GM18868 (cell line): ENCODE data around the gene XRRA1.
"Not testable (repeated sequence)": the region's sequence is repeated elsewhere in the genome, so short reads cannot be mapped to it uniquely, and the experiment has no call there.

Experiments
- ATAC-seq: cut with Tn5 transposase; IDR thresholded peaks from one replicate; pipeline ENCODE4 v1.9.1; 2021; ENCODE audit warnings: mild to moderate bottlenecking, moderate library complexity; ENCODE audit not compliant: unreplicated experiment

Gene XRRA1

DNA sequence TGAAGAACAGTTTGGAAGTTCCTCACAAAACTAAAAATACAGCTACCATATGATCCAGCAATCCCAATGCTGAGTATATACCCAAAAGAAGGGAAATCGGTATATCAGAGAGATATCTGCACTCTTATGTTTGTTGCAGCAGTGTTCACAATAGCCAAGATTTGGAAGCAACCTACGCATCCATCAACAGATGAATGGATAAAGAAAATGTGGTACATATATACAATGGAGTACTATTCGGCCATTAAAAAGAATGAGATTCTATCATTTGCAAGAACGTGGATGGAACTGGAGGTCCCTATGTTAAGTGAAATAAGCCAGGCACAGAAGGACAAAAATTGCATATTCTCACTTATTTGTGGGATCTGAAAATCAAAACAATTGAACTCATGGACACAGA lies 46.5 kb downstream of the XRRA1 start:
- no peak for ATAC-seq

DNA sequence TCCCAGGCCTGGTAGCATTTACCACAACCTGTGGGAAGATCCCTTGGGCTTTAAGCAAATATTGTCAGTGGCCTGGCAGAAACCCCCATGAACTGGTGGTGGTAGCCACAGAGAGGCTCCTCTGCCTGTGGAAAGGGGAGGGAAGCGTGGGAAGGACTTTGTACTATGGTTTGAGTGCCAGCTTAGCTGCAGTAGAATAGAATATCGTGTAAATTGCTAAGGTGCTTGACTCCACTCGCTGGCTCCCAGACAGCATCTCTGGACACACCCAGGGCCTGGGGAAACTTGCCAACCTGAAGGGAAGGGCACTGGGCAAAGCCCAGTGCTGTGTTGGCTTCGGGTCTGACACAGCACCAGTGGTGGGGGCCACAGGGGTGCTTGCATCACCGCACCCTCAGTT lies 52.6 kb downstream of the XRRA1 start:
- no peak for ATAC-seq

DNA sequence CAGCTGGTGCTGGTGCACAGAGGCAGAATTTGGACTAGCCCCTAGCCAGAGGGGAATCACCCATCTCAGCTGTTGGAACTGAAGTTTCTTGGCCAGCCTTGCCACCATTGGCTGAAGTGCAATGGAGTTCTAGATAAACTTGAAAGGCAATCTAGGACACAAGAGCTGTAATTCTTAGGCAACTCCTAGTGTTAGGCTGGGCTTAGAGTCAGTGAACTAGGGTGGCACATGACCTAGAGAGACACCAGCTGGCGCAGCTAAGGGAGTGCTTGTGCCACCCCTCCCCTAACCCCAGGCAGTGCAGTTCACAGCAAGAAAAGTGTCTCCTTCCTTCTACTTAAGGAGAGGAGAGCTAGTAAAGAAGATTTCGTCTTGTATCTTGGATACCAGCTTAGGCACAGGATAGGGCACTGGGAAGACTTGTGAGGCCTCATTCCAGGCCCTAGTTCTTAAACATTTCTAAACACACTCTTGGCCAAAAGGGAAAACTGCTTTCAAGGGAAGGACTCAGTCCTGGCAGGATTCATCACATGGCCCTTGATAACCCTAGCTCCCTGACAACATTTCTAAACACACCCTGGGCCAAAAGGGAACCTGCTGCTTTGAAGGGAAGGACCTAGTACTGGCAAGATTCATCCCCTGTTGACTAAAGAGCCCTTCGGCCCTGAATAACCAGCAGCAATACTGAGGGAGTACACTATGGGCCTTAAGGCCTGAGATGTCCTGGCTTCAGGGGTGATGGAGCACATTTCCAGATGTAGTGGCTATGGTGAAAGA lies 53.4 kb downstream of the XRRA1 start:
- ATAC-seq = no peak

DNA sequence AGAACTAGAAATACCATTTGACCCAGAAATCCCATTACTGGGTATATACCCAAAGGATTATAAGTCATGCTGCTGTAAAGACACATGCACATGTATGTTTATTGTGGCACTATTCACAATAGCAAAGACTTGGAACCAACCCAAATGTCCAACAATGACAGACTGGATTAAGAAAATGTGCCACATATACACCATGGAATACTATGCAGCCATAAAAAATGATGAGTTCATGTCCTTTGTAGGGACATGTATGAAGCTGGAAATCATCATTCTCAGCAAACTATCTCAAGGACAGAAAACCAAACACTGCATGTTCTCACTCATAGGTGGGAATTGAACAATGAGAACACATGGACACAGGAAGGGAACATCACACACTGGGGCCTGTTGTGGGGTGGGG lies 55.9 kb downstream of the XRRA1 start:
- not testable (repeated sequence) for ATAC-seq

DNA sequence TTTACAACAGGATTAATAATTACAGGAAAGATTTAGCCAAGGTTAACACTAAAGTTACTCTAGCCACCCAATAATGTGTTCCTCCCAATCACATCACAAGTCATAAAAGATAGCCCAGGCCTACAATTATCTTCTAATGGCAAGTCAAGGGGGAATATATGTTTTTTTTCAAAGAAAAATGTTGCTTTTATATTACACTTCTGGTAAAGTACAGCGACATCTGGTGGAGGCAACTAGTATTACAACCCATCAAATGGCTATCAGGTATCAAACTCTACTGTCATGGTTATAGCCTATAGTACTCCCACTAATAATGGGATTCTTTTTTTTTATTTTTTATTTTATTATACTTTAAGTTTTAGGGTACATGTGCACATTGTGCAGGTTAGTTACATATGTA lies 71.8 kb downstream of the XRRA1 start:
- ATAC-seq = no peak

DNA sequence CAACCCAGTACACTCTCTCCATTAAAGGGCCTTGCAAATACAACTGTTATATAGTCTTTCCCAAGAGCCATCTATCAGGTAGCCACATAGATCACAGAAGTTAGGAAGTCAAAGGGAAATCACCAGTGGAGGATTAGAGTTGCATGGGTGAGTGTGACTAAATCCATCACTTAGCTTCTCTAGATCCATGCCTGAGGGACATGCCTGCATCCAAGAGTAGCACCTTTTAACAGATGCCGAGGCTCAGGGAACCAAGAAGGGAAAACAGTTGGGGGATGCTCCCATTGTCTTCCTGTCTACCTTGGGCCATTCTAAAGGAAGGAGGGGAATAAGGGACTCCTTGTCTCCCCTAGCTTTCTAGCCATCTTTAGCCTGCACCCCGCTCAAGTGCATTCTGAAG lies 77.9 kb downstream of the XRRA1 start:
- ATAC-seq = no peak

DNA sequence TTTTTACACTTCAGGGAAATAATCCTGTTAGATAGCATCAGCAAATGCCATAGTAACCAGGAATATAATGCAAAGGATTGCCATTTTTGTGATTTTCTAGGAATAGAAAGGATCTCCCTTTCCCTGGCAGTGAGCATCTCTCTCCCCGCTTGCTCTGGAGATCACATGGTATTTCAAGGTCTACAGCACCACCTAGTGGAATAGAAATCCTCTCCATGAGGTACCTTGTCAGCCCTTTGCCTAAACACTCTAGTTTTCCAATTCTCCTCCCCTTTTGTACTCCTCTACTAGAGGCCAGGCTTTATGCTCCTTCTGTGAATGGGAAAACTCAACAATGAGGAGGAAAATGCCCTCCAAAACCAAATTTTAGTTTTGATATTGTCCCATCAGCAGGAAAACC lies 78.4 kb downstream of the XRRA1 start:
- no peak for ATAC-seq

DNA sequence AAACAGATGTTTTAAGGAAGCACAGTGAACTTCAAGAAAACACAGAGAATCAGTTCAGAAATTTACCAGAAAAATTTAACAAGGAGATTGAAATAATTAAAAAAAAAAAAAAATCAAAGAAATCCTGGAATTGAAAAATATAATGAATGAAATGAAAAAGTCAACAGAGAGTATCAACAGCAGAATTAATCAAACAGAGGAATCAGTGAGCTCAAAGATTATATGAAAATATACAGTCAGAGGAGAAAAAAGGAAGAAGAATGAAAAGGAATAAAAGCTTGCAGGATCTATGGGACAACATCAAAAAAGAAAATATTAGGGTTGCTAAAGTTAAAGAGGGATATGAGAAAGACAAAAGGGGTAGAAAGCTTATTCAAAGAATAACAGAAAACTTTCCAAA lies 82.3 kb downstream of the XRRA1 start:
- no peak for ATAC-seq

DNA sequence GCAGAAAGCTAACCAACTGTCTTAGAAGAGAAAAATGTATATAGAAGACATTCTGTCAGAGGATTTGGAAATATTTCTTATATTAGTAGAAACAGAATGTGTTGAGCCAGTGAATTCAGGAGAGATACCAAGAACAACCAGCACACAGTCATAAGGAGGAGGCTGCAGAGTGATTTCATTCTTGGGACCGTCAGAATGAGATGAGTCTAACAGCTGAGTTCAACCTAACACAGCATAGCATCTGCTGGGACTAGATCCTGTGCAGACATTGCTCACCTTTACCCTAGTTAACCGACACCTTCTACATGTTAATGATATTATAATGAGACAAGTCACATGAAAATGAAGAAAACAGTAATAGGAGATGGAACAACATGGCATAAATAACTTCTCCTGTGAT lies 85.5 kb downstream of the XRRA1 start:
- ATAC-seq = no peak

DNA sequence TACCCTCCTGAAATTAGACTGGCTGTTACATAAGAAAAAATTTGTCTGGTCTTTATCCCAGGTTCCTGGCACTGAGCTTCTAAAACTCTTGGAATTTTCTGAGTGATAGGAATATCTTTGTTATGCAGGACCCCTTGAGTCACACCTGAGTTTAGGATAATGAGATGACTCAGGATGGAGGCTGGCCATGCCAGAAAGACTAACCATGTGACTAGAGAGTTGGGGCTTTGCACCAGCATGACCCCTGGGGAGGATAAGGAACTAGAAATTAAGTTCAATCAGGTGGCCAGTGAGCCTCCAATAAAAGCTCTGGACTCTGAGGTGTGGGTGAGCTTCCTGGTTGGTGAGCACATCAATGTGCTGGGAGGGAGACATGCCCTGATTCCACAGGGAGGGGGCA lies 88.1 kb downstream of the XRRA1 start:
- no peak for ATAC-seq

DNA sequence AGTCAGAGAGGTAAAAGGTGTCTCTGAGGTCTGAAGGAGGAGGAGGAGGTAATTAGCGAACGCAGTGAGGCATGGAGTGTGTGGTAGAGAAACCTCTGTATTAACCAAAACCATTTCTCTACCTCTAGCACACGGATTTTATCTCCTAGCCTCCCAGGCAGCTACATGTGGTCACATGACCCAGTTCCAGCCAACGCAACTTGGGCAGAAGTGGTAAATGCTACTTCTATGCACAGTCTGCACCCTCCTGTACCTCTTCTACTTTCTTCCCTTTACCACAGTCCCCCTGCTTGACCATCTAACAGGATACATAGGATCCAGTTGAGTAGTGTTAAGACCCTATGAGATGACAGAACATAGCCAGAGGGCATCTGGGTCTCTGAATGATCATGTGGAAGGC lies 95.7 kb downstream of the XRRA1 start:
- no peak for ATAC-seq

DNA sequence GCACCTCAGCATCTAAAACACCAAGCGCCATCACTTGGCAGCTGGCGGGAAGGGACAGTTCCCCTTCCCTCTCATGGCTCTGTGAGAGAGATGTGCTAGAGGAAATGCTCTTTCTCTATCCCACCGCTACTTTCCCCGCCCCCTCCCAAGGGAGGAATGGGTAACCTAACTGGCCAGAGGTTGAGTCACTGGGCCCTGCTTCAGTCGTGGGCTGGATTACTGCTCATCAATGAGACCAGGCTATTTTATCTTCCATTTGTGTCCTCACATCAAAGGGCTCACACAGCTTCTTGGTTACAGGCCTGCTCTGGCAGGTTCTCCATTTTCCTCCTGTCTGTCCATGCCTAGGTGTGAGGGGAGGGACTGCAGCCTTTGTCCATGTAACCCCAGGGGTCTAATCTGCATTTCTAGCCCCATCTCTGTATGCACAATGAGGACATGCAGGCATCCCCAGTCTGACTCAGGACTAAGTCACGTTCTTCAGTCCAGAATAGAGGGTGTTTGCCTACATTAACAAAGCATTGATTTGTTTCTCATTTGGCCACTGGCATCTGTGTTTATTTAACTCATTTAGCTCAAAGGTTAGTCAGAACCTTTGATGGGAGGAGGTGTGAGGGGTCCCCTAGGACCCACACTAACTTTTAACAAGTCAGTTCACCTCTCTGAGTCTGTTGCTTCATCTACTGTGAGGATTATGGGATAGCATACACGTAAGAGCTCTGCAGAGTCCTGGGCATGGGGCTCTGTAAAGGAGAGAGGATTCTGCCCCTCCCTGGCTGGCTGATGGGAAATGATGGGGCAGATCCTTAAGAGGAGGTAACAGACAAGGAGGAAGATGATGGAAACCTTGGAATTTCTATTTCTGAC lies 99.1 kb downstream of the XRRA1 start:
- no peak for ATAC-seq

DNA sequence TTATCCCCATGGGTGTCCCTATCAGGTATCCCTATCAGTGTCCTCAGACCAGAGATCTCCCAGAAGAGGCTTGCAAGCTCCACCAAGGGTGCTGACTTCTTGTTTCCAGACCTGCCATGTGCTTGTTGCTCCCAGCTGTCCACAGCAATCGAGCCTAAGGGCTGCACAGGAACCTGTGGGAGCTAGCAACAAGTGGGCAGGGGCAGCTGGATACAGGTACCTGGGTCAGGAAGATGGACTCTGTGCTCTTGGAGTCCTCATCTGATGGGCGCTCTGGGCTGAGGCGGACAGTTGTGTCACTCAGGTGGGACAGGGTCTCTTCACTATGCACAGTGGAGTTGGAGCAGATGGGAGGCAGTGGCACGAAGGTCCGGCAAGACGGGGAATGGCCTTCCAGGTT lies 101.0 kb downstream of the XRRA1 start:
- no peak for ATAC-seq

DNA sequence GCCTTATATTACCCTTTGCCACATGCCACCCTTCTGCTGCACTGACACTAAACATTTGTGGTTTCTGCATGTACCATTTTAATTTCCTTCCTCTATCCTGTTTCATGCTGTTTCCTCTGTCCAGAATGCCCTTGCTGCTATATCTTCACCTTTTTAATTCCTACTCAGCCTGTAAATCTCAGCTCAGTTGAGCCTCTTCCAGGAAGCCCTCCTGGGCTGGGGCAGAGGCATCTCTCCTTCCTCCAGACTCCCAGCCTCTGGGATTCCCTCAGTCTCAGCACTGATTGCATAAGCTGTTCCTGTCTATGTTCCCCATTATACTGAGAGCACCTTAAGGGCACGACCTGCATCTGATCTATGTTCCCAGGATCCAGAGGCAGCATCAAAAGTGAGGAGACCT lies 101.5 kb downstream of the XRRA1 start:
- ATAC-seq = no peak

DNA sequence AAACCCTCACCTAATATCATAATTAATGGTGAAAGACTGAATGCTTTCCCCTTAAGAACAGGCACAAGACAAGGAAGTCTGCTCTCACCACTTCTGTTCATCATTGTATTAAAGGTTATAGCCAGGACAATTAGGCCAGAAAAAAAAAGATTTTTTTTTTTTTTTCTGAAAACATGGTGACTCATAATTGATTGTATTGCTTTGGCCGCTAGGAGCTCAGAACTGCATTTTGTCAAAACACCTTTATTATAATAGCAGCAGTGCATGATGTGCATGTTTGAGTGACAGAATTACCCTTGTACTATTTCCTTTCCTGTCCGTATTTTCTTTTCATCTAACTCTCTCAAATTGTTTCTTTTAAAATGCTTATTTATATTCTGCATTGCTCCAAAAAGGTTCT lies 102.1 kb downstream of the XRRA1 start:
- no peak for ATAC-seq

DNA sequence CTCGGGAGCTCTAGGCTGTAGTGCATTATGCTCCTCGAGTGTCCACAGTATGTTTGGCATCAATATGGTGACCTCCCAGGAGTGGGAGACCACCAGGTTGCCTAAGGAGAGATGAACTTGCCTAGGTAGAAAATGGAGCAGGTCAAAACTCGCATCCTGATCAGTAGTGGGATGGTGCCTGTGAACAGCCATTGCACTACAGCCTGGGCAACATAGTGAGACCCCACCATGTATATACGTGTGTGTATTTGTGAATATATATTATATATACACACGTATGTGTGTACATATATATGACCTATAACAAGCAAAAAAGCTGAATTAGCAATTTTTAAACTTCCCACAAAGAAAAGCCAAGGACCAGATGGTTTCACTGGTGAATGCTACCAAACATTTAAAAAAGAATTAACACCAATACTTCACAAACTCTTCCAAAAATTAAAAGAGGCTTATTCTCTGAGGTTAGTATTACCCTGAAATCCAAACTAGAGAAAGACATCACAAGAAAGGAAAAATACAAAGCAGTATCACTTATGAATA lies 102.8 kb downstream of the XRRA1 start:
- no peak for ATAC-seq

DNA sequence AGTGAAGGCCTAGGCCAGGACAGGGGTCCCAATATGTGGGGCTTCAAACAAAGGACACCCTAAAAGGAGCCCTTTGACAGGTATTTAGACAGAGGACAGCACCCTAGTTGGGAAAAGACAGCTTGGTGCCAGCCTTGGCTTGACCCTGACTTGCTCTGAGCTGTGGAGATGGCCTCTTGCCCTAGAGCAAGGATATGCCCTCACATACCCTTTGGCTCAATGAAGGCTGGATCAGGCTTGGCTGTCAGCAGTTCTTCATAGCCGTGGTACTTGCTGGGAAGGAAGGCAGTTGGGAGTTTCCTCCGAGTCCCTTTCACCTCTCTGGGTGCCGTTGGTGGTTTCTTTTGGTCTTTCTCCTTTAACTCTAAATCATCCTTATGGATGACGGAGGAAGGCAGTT lies 104.0 kb downstream of the XRRA1 start:
- ATAC-seq = no peak

DNA sequence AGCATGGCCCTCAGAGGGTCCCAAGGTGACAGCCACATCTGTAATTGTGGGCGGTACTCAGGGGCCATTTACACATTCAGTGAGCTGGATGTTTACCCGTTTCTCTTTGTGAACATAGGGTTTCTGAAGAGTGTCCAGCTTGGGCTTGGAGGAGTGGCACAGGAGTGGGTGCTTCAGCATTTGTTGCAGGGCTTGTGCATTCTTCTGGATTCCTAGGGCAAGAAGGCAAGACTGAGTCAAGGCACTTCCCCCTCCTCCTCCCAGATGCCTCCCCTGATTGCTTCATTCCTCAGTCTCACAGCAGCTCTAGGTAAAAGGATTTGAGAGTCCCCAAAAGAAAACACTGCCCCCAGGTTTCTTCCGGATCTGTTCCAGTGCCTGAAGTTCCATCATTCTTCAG lies 104.8 kb downstream of the XRRA1 start:
- no peak for ATAC-seq

DNA sequence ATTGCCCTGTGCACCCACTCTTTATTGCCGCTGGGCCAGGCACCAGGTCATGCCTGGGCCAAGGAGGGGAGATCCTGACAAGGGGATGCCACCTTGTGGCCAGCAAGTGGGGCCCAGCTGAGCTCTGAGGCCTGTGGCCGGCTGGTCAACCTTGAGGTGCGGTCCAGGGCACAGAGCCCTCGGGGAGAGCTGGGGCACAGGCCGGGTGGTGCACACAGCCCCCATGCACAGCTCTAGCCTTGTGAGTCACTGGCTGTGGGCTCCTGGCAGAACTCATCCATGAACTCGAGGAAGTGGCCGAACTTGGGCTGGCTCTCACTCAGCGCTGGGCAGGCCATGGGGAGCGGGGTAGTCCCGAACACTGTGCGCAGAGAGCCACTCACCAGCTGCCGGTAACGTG lies 105.9 kb downstream of the XRRA1 start:
- ATAC-seq = no peak

DNA sequence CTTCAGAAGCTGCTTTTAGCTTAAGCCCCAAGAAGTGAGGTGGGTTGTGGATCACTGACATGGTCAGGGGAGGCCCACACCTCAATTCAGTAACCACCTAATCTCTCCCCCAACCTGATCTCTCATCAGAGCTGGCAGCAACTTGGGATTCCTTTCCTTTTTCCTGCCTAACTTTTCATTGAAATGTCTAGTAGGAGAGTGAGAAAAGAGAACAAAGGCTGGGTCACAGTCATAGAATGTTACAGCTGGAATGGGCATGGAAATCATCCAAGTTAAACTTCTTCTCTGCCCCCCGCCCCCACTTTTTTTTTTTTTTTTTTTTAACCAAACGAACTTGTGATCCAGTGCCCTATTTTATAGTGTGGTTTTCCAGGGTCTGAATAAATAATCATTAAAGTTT lies 108.4 kb downstream of the XRRA1 start:
- ATAC-seq = no peak

DNA sequence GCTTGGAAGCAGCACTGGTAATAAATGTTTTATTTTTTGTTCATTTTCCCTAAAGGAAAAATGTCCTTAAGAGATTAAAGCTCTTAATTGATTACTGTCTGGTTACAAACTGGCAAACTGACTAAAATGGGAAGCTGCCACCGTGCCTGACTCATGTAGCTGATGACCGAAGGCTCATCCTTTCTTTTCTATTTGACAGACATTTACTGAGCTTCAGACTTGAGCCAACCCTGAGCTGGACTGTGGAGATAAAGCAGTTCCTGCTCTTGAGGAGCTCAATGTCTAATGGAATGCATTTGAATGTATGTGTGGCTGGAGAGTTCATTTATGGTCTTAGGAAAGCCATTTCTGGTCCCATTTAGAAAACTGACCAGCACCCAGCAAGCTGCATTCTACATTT lies 108.9 kb downstream of the XRRA1 start:
- ATAC-seq = no peak

DNA sequence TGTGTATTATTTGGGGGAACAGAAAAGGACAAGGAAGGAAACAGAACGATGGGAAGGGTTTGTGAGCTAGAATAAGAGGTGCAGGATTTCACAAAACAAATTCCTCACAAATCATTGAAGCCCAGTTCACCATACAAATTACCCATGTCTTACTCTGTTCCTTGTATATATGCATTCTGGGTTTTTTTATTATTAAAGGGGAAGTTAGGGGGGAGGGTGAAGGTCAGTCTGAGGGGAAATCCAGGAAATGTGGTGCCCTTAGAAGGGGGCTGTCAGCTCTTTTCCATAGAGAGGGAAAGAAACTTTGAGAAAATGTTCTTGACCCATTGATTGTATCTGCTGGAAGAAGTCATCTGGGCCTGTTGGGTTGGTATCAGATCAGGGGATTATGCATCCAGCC lies 109.4 kb downstream of the XRRA1 start:
- ATAC-seq = no peak
